Measurements from ENCODE around the gene HS6ST3. TPM values are rescaled to one million over a fixed set of nuclear protein-coding genes. Genes with fewer than 3 reads are reported as not detected.

HS6ST3 gene
- total and polyA plus RNA-seq, 2 donors (not counting 3 experiments of a cell fraction or from before 2014, with no cell fraction given): 0.03 to 0.15 TPM

DNA sequence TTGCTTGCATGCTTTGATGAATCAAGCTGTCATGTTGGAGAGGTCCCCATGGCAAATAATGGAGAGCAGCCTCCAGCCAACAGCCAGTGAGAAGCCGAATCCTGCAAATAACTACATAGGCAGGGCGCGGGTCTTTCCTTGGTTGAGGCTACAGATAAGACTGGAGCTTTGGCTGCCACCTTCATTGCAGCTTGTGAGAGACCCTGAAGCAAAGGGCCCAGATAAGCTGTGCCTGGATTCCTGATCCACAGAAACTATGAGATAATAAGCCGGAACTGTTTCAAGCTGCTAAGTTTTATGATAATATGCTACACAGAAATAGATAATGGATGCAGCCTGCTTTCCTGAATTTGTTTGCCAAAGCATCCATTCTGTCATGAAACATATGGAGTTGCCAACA lies 257.0 kb downstream of the HS6ST3 start:
- no peak overlapping the region for H3K27ac ChIP-seq (ENCODE audit: insufficient read depth, low read depth, low read length)
- FAIRE-seq: no peak
- dilution Hi-C loops (cut with MboI; ENCODE audit: extremely low pct_ligation_motif_present, low sequenced_read_pairs): no loop called here
- no peaks in the 10 kb centered on the region for H3K9me1 ChIP-seq (replicated peaks; ENCODE audit: control insufficient read depth, extremely low read depth, insufficient read depth, low read length)
- H2AFZ ChIP-seq (ENCODE audit: low read depth, low read length): no peak overlapping the region
- POLR2A ChIA-PET: no interaction called here
- H3K27me3 ChIP-seq (ENCODE audit: control insufficient read depth in 2 of 2, insufficient read depth in 2 of 2, low read length in 2 of 2): no peaks in the 10 kb centered on the region
- no peaks in the 10 kb centered on the region for H3K36me3 ChIP-seq (ENCODE audit: control insufficient read depth in 2 of 2, extremely low read depth in 1 of 2, insufficient read depth in 2 of 2, low read length in 2 of 2)
- H3K4me3 ChIP-seq (replicated peaks in 1 of 3; ENCODE audit: insufficient read depth in 1 of 3, low read depth in 1 of 3, low read length in 3 of 3): no peak overlapping the region
- no peak for TF ChIP-seq EZH2 (IDR thresholded peaks at IDR 0.05; ENCODE audit: borderline replicate concordance, low read depth, low read length, severe bottlenecking)
- TF ChIP-seq, protein P1, sequence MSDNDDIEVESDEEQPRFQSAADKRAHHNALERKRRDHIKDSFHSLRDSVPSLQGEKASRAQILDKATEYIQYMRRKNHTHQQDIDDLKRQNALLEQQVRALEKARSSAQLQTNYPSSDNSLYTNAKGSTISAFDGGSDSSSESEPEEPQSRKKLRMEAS (IDR thresholded peaks at IDR 0.05; ENCODE audit: insufficient read depth, insufficient read length): no peak
- no peak for TF ChIP-seq JUN (IDR thresholded peaks at IDR 0.05; ENCODE audit: borderline replicate concordance, insufficient read depth, insufficient read length, low read depth)
- no peak for TF ChIP-seq MYC (IDR thresholded peaks at IDR 0.05; ENCODE audit: low read depth, low read length)
- TF ChIP-seq, protein P2, sequence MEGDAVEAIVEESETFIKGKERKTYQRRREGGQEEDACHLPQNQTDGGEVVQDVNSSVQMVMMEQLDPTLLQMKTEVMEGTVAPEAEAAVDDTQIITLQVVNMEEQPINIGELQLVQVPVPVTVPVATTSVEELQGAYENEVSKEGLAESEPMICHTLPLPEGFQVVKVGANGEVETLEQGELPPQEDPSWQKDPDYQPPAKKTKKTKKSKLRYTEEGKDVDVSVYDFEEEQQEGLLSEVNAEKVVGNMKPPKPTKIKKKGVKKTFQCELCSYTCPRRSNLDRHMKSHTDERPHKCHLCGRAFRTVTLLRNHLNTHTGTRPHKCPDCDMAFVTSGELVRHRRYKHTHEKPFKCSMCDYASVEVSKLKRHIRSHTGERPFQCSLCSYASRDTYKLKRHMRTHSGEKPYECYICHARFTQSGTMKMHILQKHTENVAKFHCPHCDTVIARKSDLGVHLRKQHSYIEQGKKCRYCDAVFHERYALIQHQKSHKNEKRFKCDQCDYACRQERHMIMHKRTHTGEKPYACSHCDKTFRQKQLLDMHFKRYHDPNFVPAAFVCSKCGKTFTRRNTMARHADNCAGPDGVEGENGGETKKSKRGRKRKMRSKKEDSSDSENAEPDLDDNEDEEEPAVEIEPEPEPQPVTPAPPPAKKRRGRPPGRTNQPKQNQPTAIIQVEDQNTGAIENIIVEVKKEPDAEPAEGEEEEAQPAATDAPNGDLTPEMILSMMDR (IDR thresholded peaks at IDR 0.05; ENCODE audit: extremely low read depth in 1 of 2, insufficient read depth in 1 of 2, low read depth in 1 of 2, low read length in 2 of 2): no peak
- TF ChIP-seq POLR2AphosphoS5 (IDR thresholded peaks at IDR 0.05; ENCODE audit: insufficient read depth, low read depth, low read length): no peak
- no peak for TF ChIP-seq POLR2A (IDR thresholded peaks at IDR 0.05; ENCODE audit: low read depth, low read length)
- TF ChIP-seq GATA2 (IDR thresholded peaks at IDR 0.05; ENCODE audit: insufficient read depth, insufficient read length, low read depth, low read length): no peak
- TF ChIP-seq FOS (IDR thresholded peaks at IDR 0.05; ENCODE audit: borderline replicate concordance, insufficient read depth, low read length): no peak
- H3K4me2 ChIP-seq (ENCODE audit: insufficient read depth, low read length): no peak overlapping the region
- no peaks in the 10 kb centered on the region for H3K9me3 ChIP-seq (replicated peaks; ENCODE audit: control insufficient read depth, insufficient read depth, low read length)
- no peak overlapping the region for H3K9ac ChIP-seq (replicated peaks; ENCODE audit: extremely low read depth, insufficient read depth, low read length)
- no peak for DNase-seq (ENCODE audit: low read depth, low spot score)
- no peaks in the 10 kb centered on the region for H3K4me1 ChIP-seq (ENCODE audit: control insufficient read depth, extremely low read depth, insufficient read depth, low read length)
- H3K79me2 ChIP-seq (ENCODE audit: control insufficient read depth, insufficient read depth, low read length): no peaks in the 10 kb centered on the region
- intact Hi-C loops (cut with micrococcal nuclease): no loop called here
- H4K20me1 ChIP-seq (replicated peaks; ENCODE audit: control insufficient read depth, extremely low read depth, insufficient read depth, low read length): no peaks in the 10 kb centered on the region
- BruUV-seq (replicated peaks): no TSS peak
- CTCF ChIA-PET: no interaction called here

All from endothelial cell of umbilical vein (primary cell).